CD4-positive, alpha-beta memory T cell (primary cell): Measurements from ENCODE around the gene CLPTM1L. TPM values are rescaled to one million over a fixed set of nuclear protein-coding genes. Genes with fewer than 3 reads are reported as not detected.
"Not testable (repeated sequence)": the region's sequence is repeated elsewhere in the genome, so short reads cannot be mapped to it uniquely, and the experiment has no call there.

Experiments used
- CTCF ChIA-PET: fragments of 350-600 bp; sonication (Branson Sonifier 250); formaldehyde crosslinking; loops from one replicate; lab custom pipeline; 2021; ENCODE audit warnings: inconsistent platforms; ENCODE audit not compliant: partially characterized antibody; lab: Charles Lee
- POLR2A ChIA-PET: fragments of 350-600 bp; sonication (Branson Sonifier 250); formaldehyde crosslinking; loops from one replicate; lab custom pipeline; 2021; ENCODE audit not compliant: partially characterized antibody; lab: Charles Lee
- DNase-seq, 5 donors: peaks; one replicate each; pipeline versions ENCODE4 v3.0.0 to v3.0.0-alpha.2; 2020 to 2022; ENCODE audit warnings: mixed read lengths in 1 of 5
- H3K27ac ChIP-seq: one replicate; pipeline ENCODE4 v1.7.0; 2013; ENCODE audit warnings: low read depth, low read length
- H3K27me3 ChIP-seq: 2 replicates; pipeline ENCODE4 v1.7.0; 2013; ENCODE audit warnings: mild to moderate bottlenecking, low read length, moderate library complexity; ENCODE audit not compliant: insufficient read depth
- H3K36me3 ChIP-seq: 2 replicates; pipeline ENCODE4 v1.7.0; 2013; ENCODE audit warnings: mild to moderate bottlenecking, low read length, moderate library complexity; ENCODE audit not compliant: insufficient read depth
- H3K4me1 ChIP-seq: 2 replicates; pipeline ENCODE4 v1.7.0; 2013; ENCODE audit warnings: mild to moderate bottlenecking, low read length, moderate library complexity; ENCODE audit not compliant: insufficient read depth
- H3K4me3 ChIP-seq, 2 donors: one replicate each; pipeline ENCODE4 v1.7.0; 2013; ENCODE audit warnings: low read length in 2 of 2, mild to moderate bottlenecking in 1 of 2
- H3K9me3 ChIP-seq, 2 donors: one replicate each; pipeline ENCODE4 v1.7.0; 2013; ENCODE audit warnings: low read length in 2 of 2, control low read depth in 1 of 2; ENCODE audit not compliant: control insufficient read depth in 1 of 2
- H3K27ac Mint-ChIP-seq, 7 donors: one replicate each; pipeline ENCODE4 v1.8.0; 2020 to 2021; ENCODE audit warnings: mixed read lengths in 7 of 7, mild to moderate bottlenecking in 6 of 7, inconsistent platforms in 3 of 7, moderate library complexity in 3 of 7
- H3K27me3 Mint-ChIP-seq, 2 donors: one replicate each; pipeline ENCODE4 v1.8.0; 2020 to 2021; ENCODE audit warnings: mixed read lengths in 2 of 2
- H3K36me3 Mint-ChIP-seq, 2 donors: one replicate each; pipeline ENCODE4 v1.8.0; 2020 to 2021; ENCODE audit warnings: mixed read lengths in 2 of 2, inconsistent platforms in 1 of 2, mild to moderate bottlenecking in 1 of 2
- H3K4me1 Mint-ChIP-seq, 4 donors: one replicate each; pipeline ENCODE4 v1.8.0; 2020 to 2021; ENCODE audit warnings: mixed read lengths in 4 of 4, mild to moderate bottlenecking in 1 of 4
- H3K4me3 Mint-ChIP-seq, 8 donors: one replicate each; pipeline ENCODE4 v1.8.0; 2020 to 2021; ENCODE audit warnings: mixed read lengths in 8 of 8, mild to moderate bottlenecking in 7 of 8, moderate library complexity in 6 of 8, inconsistent platforms in 3 of 8
- H3K9me3 Mint-ChIP-seq, 8 donors: one replicate each; pipeline ENCODE4 v1.8.0; 2020 to 2021; ENCODE audit warnings: mixed read lengths in 8 of 8, mild to moderate bottlenecking in 5 of 8, inconsistent platforms in 3 of 8, moderate library complexity in 1 of 8
- intact Hi-C: fragments of 100-400 bp; cut with micrococcal nuclease; formaldehyde crosslinking; loops from one replicate; pipeline ENCODE4 v1.15.1; 2023
- polyA plus RNA-seq, 2 donors: library from polyadenylated mRNA; unstranded; fragments of 300-500 nt; fragmentation: Illumina TruSeq; gene quantifications; one replicate each; pipeline ENCODE4 v1.2.3, GENCODE V29; 2021
- total RNA-seq, 2 experiments: library from RNA; stranded (reverse); gene quantifications; one replicate each; pipeline ENCODE4 v1.2.3, GENCODE V29; 2021

The CLPTM1L gene
- total and polyA plus RNA-seq, 4 experiments from 2014 or later = 34.1 to 87.4 (median 72.6) TPM

DNA sequence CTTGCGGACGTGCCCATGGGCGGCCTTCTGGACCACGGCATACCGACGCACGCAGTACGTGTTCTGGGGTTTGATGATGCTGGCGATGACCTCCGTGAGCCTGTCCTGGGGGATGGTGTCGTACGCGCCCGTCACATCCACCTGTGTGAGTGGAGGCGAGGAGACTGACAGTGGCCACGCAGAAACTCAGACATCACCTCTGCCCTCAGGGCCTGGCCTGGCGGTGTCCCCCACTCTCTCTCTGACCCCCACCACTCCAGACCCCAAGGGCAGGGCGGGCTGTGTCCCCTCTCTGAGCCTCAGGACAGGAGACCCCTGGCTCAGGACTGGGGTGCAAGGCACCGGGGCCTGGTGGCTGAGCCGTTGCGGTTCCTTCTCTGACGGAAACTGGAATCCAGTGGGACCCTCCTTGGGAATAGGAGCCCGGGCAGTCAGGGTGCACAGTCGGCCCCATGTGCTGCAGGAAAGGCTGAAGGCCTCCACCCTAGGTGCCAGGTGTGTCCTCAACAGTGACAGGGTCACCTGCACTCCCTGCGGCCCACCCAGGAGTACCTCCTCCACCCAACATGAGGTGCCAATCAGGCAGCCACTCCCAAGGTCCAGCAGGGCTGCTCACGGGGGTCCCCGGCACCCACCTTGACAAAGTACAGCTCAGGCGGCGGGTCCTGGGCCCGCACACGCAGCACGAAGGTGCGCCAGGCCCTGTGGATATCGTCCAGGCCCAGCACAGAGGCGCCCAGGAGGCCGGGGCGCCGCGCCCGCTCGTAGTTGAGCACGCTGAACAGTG, 66.0 kb downstream of the CLPTM1L start:
- Mint-ChIP-seq H3K4me1 (no peaks in the 10 kb centered on the region), H3K9me3 (no peaks in the 10 kb centered on the region), H3K27ac (no peak overlapping the region), H3K36me3 (no peaks in the 10 kb centered on the region), H3K27me3 (no peaks in the 10 kb centered on the region), H3K4me3 (no peak overlapping the region)
- no peak for DNase-seq
- Histone ChIP-seq H3K27me3 (no peaks in the 10 kb centered on the region), H3K4me3 (no peak overlapping the region), H3K9me3 (no peaks in the 10 kb centered on the region), H3K36me3 (no peaks in the 10 kb centered on the region), H3K27ac (no peak overlapping the region), H3K4me1 (no peaks in the 10 kb centered on the region)
- ChIA-PET CTCF (no interaction called here), POLR2A (no interaction called here)
- intact Hi-C loops = no loop called here

DNA sequence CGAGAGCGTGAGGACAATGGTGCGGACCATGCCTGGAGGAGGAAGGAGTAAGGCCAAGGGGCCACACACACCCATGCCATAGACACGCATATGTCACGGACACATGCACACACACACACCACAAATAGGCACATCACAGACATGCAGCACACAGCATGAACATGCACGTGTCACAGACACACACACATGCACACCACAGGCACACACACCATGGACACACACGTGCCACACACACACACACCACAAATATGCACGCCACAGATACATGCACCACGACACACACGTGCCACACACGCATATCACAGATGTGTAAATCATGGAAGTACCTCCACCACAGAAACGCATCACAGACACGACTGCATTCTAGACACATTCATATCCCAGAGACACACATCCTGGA, 66.7 kb downstream of the CLPTM1L start:
- CTCF ChIA-PET = no interaction called here
- Histone ChIP-seq H3K9me3 (no peaks in the 10 kb centered on the region), H3K4me1 (no peaks in the 10 kb centered on the region), H3K4me3 (no peak overlapping the region), H3K36me3 (no peaks in the 10 kb centered on the region), H3K27me3 (no peaks in the 10 kb centered on the region), H3K27ac (no peak overlapping the region)
- no peak overlapping the region for H3K27ac Mint-ChIP-seq
- H3K4me3 Mint-ChIP-seq = no peak overlapping the region
- no peaks in the 10 kb centered on the region for H3K9me3 Mint-ChIP-seq
- no peaks in the 10 kb centered on the region for H3K4me1 Mint-ChIP-seq
- no peaks in the 10 kb centered on the region for H3K36me3 Mint-ChIP-seq
- intact Hi-C loops = no loop called here
- no peak for DNase-seq
- POLR2A ChIA-PET = no interaction called here
- H3K27me3 Mint-ChIP-seq = no peaks in the 10 kb centered on the region

GRCh38 chr5:1277781-1278180, 67.1 kb downstream of the CLPTM1L start:
- Histone ChIP-seq H3K27me3 (no peaks in the 10 kb centered on the region), H3K27ac (no peak overlapping the region), H3K9me3 (no peaks in the 10 kb centered on the region), H3K4me1 (no peaks in the 10 kb centered on the region), H3K4me3 (no peak overlapping the region), H3K36me3 (no peaks in the 10 kb centered on the region)
- DNase-seq = no peak
- Mint-ChIP-seq H3K36me3 (no peaks in the 10 kb centered on the region), H3K4me3 (no peak overlapping the region), H3K9me3 (no peaks in the 10 kb centered on the region), H3K4me1 (no peaks in the 10 kb centered on the region), H3K27me3 (no peaks in the 10 kb centered on the region), H3K27ac (no peak overlapping the region)
- ChIA-PET POLR2A (no interaction called here), CTCF (no interaction called here)
- intact Hi-C loops = no loop called here

GRCh38 chr5:1277331-1277730, 67.6 kb downstream of the CLPTM1L start:
- intact Hi-C loops = no loop called here
- H3K27ac Mint-ChIP-seq = no peak overlapping the region
- no peaks in the 10 kb centered on the region for H3K36me3 Mint-ChIP-seq
- H3K4me1 ChIP-seq = no peaks in the 10 kb centered on the region
- H3K4me1 Mint-ChIP-seq = no peaks in the 10 kb centered on the region
- no peak overlapping the region for H3K27ac ChIP-seq
- H3K27me3 Mint-ChIP-seq = no peaks in the 10 kb centered on the region
- no peak overlapping the region for H3K4me3 ChIP-seq
- CTCF ChIA-PET = no interaction called here
- no peaks in the 10 kb centered on the region for H3K9me3 ChIP-seq
- POLR2A ChIA-PET = no interaction called here
- H3K36me3 ChIP-seq = no peaks in the 10 kb centered on the region
- H3K27me3 ChIP-seq = no peaks in the 10 kb centered on the region
- H3K9me3 Mint-ChIP-seq = no peaks in the 10 kb centered on the region
- DNase-seq = no peak
- no peak overlapping the region for H3K4me3 Mint-ChIP-seq

- no peaks in the 10 kb centered on the region for H3K27me3 Mint-ChIP-seq
- CTCF ChIA-PET = no interaction called here
- Histone ChIP-seq H3K27ac (no peak overlapping the region), H3K36me3 (no peaks in the 10 kb centered on the region), H3K4me3 (no peak overlapping the region), H3K4me1 (no peaks in the 10 kb centered on the region), H3K9me3 (no peaks in the 10 kb centered on the region), H3K27me3 (no peaks in the 10 kb centered on the region)
- H3K4me3 Mint-ChIP-seq = no peak overlapping the region
- H3K36me3 Mint-ChIP-seq = no peaks in the 10 kb centered on the region
- no peaks in the 10 kb centered on the region for H3K9me3 Mint-ChIP-seq
- no peak overlapping the region for H3K27ac Mint-ChIP-seq
- intact Hi-C loops = no loop called here
- POLR2A ChIA-PET = no interaction called here
- no peaks in the 10 kb centered on the region for H3K4me1 Mint-ChIP-seq
- no peak for DNase-seq
Measured at GRCh38 chr5:1276930-1277329, 68.0 kb downstream of the CLPTM1L start.

GRCh38 chr5:1275397-1276391, 69.2 kb downstream of the CLPTM1L start:
- DNase-seq, H3K27me3 ChIP-seq, H3K9me3 Mint-ChIP-seq, H3K4me1 Mint-ChIP-seq, intact Hi-C loops, H3K27ac Mint-ChIP-seq, H3K27ac ChIP-seq, H3K4me3 ChIP-seq, H3K9me3 ChIP-seq, H3K36me3 ChIP-seq, H3K4me3 Mint-ChIP-seq, POLR2A ChIA-PET, CTCF ChIA-PET, H3K4me1 ChIP-seq, H3K36me3 Mint-ChIP-seq, H3K27me3 Mint-ChIP-seq: not testable (repeated sequence)

- intact Hi-C loops = no loop called here
- no peak overlapping the region for H3K27ac ChIP-seq
- H3K36me3 ChIP-seq = no peaks in the 10 kb centered on the region
- H3K4me1 ChIP-seq = no peaks in the 10 kb centered on the region
- no peak for DNase-seq
- POLR2A ChIA-PET = no interaction called here
- Mint-ChIP-seq H3K27me3 (no peaks in the 10 kb centered on the region), H3K9me3 (no peaks in the 10 kb centered on the region), H3K4me3 (no peak overlapping the region), H3K27ac (peak overlapping the region in 2 of 7 donors; percentile 24 to 84), H3K4me1 (peaks cover 0 to 4% (median 0%) of the 10 kb centered on the region in 4 donors), H3K36me3 (no peaks in the 10 kb centered on the region)
- no peaks in the 10 kb centered on the region for H3K27me3 ChIP-seq
- no peak overlapping the region for H3K4me3 ChIP-seq
- no peaks in the 10 kb centered on the region for H3K9me3 ChIP-seq
- CTCF ChIA-PET = no interaction called here
Measured at GRCh38 chr5:1274471-1274870, 70.4 kb downstream of the CLPTM1L start.
